ENCODE data around the gene LOXHD1.

The LOXHD1 gene

DNA sequence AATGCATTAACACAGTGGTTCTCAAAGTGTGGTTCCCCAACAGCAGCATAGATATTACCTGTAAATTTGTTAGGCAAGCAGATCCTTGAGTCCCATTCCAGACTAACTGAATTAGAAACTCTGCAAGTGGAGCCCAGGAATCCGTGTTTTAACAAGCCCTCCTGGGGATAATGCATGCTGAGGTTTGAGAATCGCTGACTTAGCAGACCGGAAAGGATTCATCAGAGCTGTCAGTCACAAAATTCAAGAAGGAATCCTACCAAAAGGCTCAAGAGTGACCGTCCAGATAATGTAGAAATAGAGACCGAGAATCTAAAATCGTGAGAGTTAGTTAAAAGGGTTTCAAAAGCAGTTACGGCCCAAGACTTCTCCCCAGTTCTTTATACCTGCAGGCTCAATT is 66.9 kb downstream of the LOXHD1 start:
- ChIA-PET POLR2A (ENCODE audit: low non-redundant PET) (no interaction called here), CTCF (interaction anchor here (0.7 kb wide), 1 partner anchor 50 kb away, joined by 4 read pairs; no protein-coding TSS in a partner anchor)
- no peak for TF ChIP-seq CTCF (conservative IDR thresholded peaks at IDR 0.05; ENCODE audit: low read depth)
- H3K27ac ChIP-seq: no peak overlapping the region
- DNase-seq (ENCODE audit: low spot score): no peak

- no peak for DNase-seq (ENCODE audit: low spot score)
- CTCF ChIA-PET: interaction anchor here (0.7 kb wide), 1 partner anchor 51 kb away, joined by 4 read pairs; no protein-coding TSS in a partner anchor
- no peak for TF ChIP-seq CTCF (conservative IDR thresholded peaks at IDR 0.05; ENCODE audit: low read depth)
- no peak overlapping the region for H3K27ac ChIP-seq
- POLR2A ChIA-PET (ENCODE audit: low non-redundant PET): no interaction called here
Observed at GRCh38 chr18:46588971-46589660, 67.9 kb downstream of the LOXHD1 start.

DNA sequence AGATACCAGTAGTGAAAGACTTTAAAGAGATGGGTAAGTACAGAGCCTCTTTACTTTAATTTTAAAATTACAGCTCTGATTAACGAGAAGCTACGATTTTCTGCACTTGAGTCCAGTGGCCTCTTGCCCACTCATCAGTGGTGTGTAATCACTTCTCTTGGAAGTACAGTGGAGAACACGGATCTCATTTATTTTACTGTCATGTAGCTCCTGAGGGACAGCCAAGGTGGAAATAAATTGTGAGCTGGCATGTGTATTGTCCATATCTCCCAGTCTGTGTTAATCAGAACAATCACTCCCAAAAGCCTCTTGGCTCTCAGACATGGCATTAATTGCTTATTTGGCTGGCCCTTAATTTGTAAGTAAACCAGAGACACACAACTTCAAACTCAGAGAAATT is 69.4 kb downstream of the LOXHD1 start:
- POLR2A ChIA-PET (ENCODE audit: low non-redundant PET): no interaction called here
- CTCF ChIA-PET: no interaction called here
- no peak for TF ChIP-seq CTCF (conservative IDR thresholded peaks at IDR 0.05; ENCODE audit: low read depth)
- no peak overlapping the region for H3K27ac ChIP-seq
- no peak for DNase-seq (ENCODE audit: low spot score)

GRCh38 chr18:46583711-46584110 is 73.3 kb downstream of the LOXHD1 start:
- ChIA-PET POLR2A (ENCODE audit: low non-redundant PET) (no interaction called here), CTCF (no interaction called here)
- no peak for DNase-seq (ENCODE audit: low spot score)
- H3K27ac ChIP-seq: no peak overlapping the region
- TF ChIP-seq CTCF (conservative IDR thresholded peaks at IDR 0.05; ENCODE audit: low read depth): no peak

- TF ChIP-seq CTCF (conservative IDR thresholded peaks at IDR 0.05; ENCODE audit: low read depth): no peak
- no peak for DNase-seq (ENCODE audit: low spot score)
- H3K27ac ChIP-seq: no peak overlapping the region
- CTCF ChIA-PET: no interaction called here
- POLR2A ChIA-PET (ENCODE audit: low non-redundant PET): no interaction called here
Observed at GRCh38 chr18:46581648-46582047, 75.4 kb downstream of the LOXHD1 start.

DNA sequence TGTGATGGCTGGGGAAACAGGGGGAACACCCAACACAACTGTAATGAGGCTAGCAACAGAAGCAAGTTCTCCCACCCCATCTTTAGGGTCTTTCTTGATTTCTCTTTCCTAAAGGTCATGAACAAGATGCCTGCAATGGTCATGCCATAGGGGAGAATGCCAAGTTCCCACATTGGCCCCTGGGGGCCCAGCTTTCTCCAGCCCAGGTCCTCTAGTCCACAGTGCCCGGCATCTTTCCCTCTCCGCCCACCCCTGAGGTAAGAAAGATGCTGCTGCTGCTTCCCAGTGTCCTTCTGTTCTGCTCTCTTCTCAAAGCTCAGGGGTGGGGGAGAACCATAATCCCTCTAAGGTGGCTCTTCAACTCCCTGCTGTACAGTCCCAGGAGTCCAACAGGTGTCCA is 78.0 kb downstream of the LOXHD1 start:
- no peak for DNase-seq (ENCODE audit: low spot score)
- no peak overlapping the region for H3K27ac ChIP-seq
- TF ChIP-seq CTCF (conservative IDR thresholded peaks at IDR 0.05; ENCODE audit: low read depth): no peak
- ChIA-PET POLR2A (ENCODE audit: low non-redundant PET) (no interaction called here), CTCF (no interaction called here)

Measured in RWPE1 (cell line).